H9 (cell line): ENCODE data around the gene ZNF512B. TPM values are rescaled to one million over a fixed set of nuclear protein-coding genes. Genes with fewer than 3 reads are reported as not detected.

Source experiments
- DNase-seq: peaks from one replicate; pipeline ENCODE4 v3.0.0-alpha.2; 2017
- H2AFZ ChIP-seq: one replicate; pipeline ENCODE4 v1.6.1; 2013; ENCODE audit warnings: mild to moderate bottlenecking, low read length, control low read depth, moderate library complexity
- H2AK5ac ChIP-seq: 2 replicates; pipeline ENCODE4 v1.6.1; 2013; ENCODE audit warnings: low read length, control low read depth, mixed read lengths; ENCODE audit not compliant: insufficient read length
- H2BK120ac ChIP-seq: one replicate; pipeline ENCODE4 v1.6.1; 2013; ENCODE audit warnings: low read depth, mild to moderate bottlenecking, low read length, control low read depth, inconsistent platforms; ENCODE audit not compliant: poor library complexity, severe bottlenecking
- H2BK12ac ChIP-seq: 2 replicates; pipeline ENCODE4 v1.6.1; 2013; ENCODE audit warnings: low read length, control low read depth, mixed read lengths, low read depth; ENCODE audit not compliant: insufficient read length
- H2BK15ac ChIP-seq: 2 replicates; pipeline ENCODE4 v1.6.1; 2013; ENCODE audit warnings: low read depth, low read length, control low read depth
- H2BK20ac ChIP-seq: one replicate; pipeline ENCODE4 v1.6.1; 2013; ENCODE audit warnings: low read depth, mild to moderate bottlenecking, low read length, control low read depth, inconsistent platforms; ENCODE audit not compliant: poor library complexity, severe bottlenecking
- H2BK5ac ChIP-seq: 2 replicates; pipeline ENCODE4 v1.6.1; 2013; ENCODE audit warnings: low read length, control low read depth, mixed read lengths; ENCODE audit not compliant: insufficient read length
- H3K14ac ChIP-seq: 2 replicates; pipeline ENCODE4 v1.6.1; 2013; ENCODE audit warnings: low read length, control low read depth; ENCODE audit not compliant: insufficient read depth
- H3K18ac ChIP-seq: 2 replicates; pipeline ENCODE4 v1.6.1; 2013; ENCODE audit warnings: low read depth, mild to moderate bottlenecking, mixed read lengths, low read length, control low read depth; ENCODE audit not compliant: insufficient read length
- H3K23ac ChIP-seq: 2 replicates; pipeline ENCODE4 v1.6.1; 2013; ENCODE audit warnings: low read length, control low read depth, mixed read lengths, low read depth; ENCODE audit not compliant: insufficient read length
- H3K23me2 ChIP-seq: 2 replicates; pipeline ENCODE4 v1.6.1; 2013; ENCODE audit warnings: low read depth, mild to moderate bottlenecking, mixed read lengths, low read length, control low read depth; ENCODE audit not compliant: insufficient read length, poor library complexity, severe bottlenecking
- H3K27ac ChIP-seq: 2 replicates; pipeline ENCODE4 v1.5.1; 2013; ENCODE audit warnings: low read length, control low read depth, mixed read lengths, low read depth; ENCODE audit not compliant: insufficient read length
- H3K27me3 ChIP-seq: 2 replicates; pipeline ENCODE4 v1.6.1; 2013; ENCODE audit warnings: low read length, control low read depth, inconsistent platforms; ENCODE audit not compliant: insufficient read depth
- H3K4ac ChIP-seq: 2 replicates; pipeline ENCODE4 v1.6.1; 2013; ENCODE audit warnings: low read depth, mild to moderate bottlenecking, control low read depth, inconsistent platforms, low read length, moderate library complexity
- H3K4me1 ChIP-seq: 2 replicates; pipeline ENCODE4 v1.6.1; 2013; ENCODE audit warnings: low read length, control low read depth, inconsistent platforms; ENCODE audit not compliant: insufficient read depth
- H3K4me2 ChIP-seq: 2 replicates; pipeline ENCODE4 v1.6.1; 2013; ENCODE audit warnings: low read length, control low read depth, mixed read lengths; ENCODE audit not compliant: insufficient read length, insufficient read depth
- H3K56ac ChIP-seq: 2 replicates; pipeline ENCODE4 v1.6.1; 2013; ENCODE audit warnings: low read depth, mild to moderate bottlenecking, mixed read lengths, low read length, control low read depth; ENCODE audit not compliant: insufficient read length
- H3K79me1 ChIP-seq: 2 replicates; pipeline ENCODE4 v1.6.1; 2013; ENCODE audit warnings: low read depth, mild to moderate bottlenecking, moderate library complexity, low read length, control low read depth, inconsistent platforms; ENCODE audit not compliant: insufficient read depth, poor library complexity, severe bottlenecking
- H3K79me2 ChIP-seq: 2 replicates; pipeline ENCODE4 v1.6.1; 2013; ENCODE audit warnings: low read length, control low read depth, inconsistent platforms; ENCODE audit not compliant: insufficient read depth
- H3K9ac ChIP-seq: 2 replicates; pipeline ENCODE4 v1.6.1; 2013; ENCODE audit warnings: low read length, control low read depth, mixed read lengths; ENCODE audit not compliant: insufficient read length; ENCODE audit errors: extremely low read depth
- H3K9me3 ChIP-seq: one replicate; pipeline ENCODE4 v1.6.1; 2013; ENCODE audit warnings: low read depth, low read length, inconsistent platforms; ENCODE audit not compliant: control insufficient read depth
- H3T11ph ChIP-seq: one replicate; pipeline ENCODE4 v1.6.1; 2013; ENCODE audit warnings: mild to moderate bottlenecking, low read length, control low read depth, inconsistent platforms
- H4K20me1 ChIP-seq: one replicate; pipeline ENCODE4 v1.6.1; 2013; ENCODE audit not compliant: control insufficient read depth, insufficient read length, insufficient read depth
- H4K5ac ChIP-seq: 2 replicates; pipeline ENCODE4 v1.6.1; 2013; ENCODE audit warnings: low read depth, mild to moderate bottlenecking, mixed read lengths, low read length, control low read depth; ENCODE audit not compliant: insufficient read length
- H4K8ac ChIP-seq: replicated peaks from 2 replicates; pipeline ENCODE4 v1.6.1; 2013; ENCODE audit warnings: low read length, control low read depth, mixed read lengths, low read depth; ENCODE audit not compliant: insufficient read length
- H4K91ac ChIP-seq: 2 replicates; pipeline ENCODE4 v1.6.1; 2013; ENCODE audit warnings: low read depth, mild to moderate bottlenecking, moderate library complexity, mixed read lengths, low read length, control low read depth; ENCODE audit not compliant: insufficient read length
- H3K27ac Mint-ChIP-seq, 3 experiments: 2 replicates in 2 of 3; 3 replicates in 1 of 3; pipeline ENCODE4 v1.8.0; 2020 to 2021; ENCODE audit warnings: mixed read lengths in 3 of 3, mild to moderate bottlenecking in 1 of 3, moderate library complexity in 1 of 3
- H3K27me3 Mint-ChIP-seq: 2 replicates; pipeline ENCODE4 v1.8.0; 2021; ENCODE audit warnings: low read depth, mild to moderate bottlenecking, moderate library complexity, mixed read lengths
- H3K36me3 Mint-ChIP-seq, 3 experiments: 2 replicates in 2 of 3; 3 replicates in 1 of 3; pipeline ENCODE4 v1.8.0; 2020 to 2021; ENCODE audit warnings: low read depth in 3 of 3, mixed read lengths in 3 of 3; ENCODE audit not compliant: insufficient read depth in 1 of 3
- H3K4me1 Mint-ChIP-seq, 2 experiments: 2 replicates each; pipeline ENCODE4 v1.8.0; 2020; ENCODE audit warnings: mixed read lengths in 2 of 2
- H3K4me3 Mint-ChIP-seq, 2 experiments: 2 replicates in 1 of 2; 3 replicates in 1 of 2; pipeline ENCODE4 v1.8.0; 2020 to 2021; ENCODE audit warnings: mild to moderate bottlenecking in 2 of 2, mixed read lengths in 2 of 2, moderate library complexity in 1 of 2
- H3K9me3 Mint-ChIP-seq, 2 experiments: 2 replicates in 1 of 2; 3 replicates in 1 of 2; pipeline ENCODE4 v1.8.0; 2020; ENCODE audit warnings: mild to moderate bottlenecking in 2 of 2, mixed read lengths in 2 of 2, moderate library complexity in 1 of 2
- WGBS: extraction: QIAGEN DNeasy Blood & Tissue Kit; methylation state at CpG from one replicate; pipeline ENCODE4 v1.1.7; 2013; ENCODE audit warnings: missing lambda C conversion rate, low lambda C conversion rate, mixed read lengths; ENCODE audit not compliant: insufficient read length; ENCODE audit errors: extremely low coverage; 5-methylcytosine and 5-hydroxymethylcytosine counted together
- total RNA-seq: library from RNA; stranded (reverse); gene quantifications from 2 replicates; pipeline ENCODE4 v1.2.1, GENCODE V29; 2021
- TF ChIP-seq, protein P1 (sequence below): fragments of 200-600 bp; sonication (generic); conservative IDR thresholded peaks from 3 replicates; pipeline ENCODE4 v1.8.0; 2021; ENCODE audit warnings: antibody characterized with exemption, mild to moderate bottlenecking

ZNF512B gene
- total RNA-seq, 1 experiment from 2014 or later, result 46.0 TPM

DNA sequence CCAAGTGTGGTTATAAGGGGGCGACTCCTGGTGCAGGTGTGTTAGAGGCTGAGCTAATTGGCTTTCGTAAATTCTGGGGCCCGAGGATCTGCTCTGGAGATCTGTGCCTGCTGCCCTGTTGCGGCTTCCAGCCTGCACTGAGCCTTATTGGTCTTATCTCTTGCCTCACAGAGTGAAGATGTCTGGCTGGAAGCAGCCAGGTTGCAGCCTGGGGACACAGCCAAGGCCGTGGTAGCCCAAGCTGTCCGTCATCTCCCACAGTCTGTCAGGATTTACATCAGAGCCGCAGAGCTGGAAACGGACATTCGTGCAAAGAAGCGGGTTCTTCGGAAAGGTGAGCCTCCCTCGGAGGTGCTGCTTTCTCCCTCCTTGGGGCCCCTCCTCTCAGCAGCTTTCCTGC, 31.2 kb upstream of the ZNF512B start:
- Histone ChIP-seq H2BK15ac (no peak overlapping the region), H2AFZ (no peak overlapping the region), H3K4me2 (no peak overlapping the region), H3K14ac (no peak overlapping the region), H2BK5ac (no peak overlapping the region), H3K4me1 (no peaks in the 10 kb centered on the region), H3K9ac (no peak overlapping the region), H3K56ac (no peak overlapping the region), H3K18ac (no peak overlapping the region), H4K5ac (no peak overlapping the region), H3K23ac (no peak overlapping the region), H2BK12ac (no peak overlapping the region), H3K9me3 (no peaks in the 10 kb centered on the region), H2BK20ac (no peak overlapping the region), H3K27me3 (no peaks in the 10 kb centered on the region), H3K79me1 (no peaks in the 10 kb centered on the region), H2BK120ac (no peak overlapping the region), H4K91ac (no peak overlapping the region), H3T11ph (no peak overlapping the region), H3K23me2 (no peaks in the 10 kb centered on the region), H3K79me2 (no peaks in the 10 kb centered on the region), H3K4ac (no peak overlapping the region), H4K8ac (no peak overlapping the region), H3K27ac (no peak overlapping the region), H2AK5ac (no peak overlapping the region), H4K20me1 (no peaks in the 10 kb centered on the region)
- TF ChIP-seq, protein P1, sequence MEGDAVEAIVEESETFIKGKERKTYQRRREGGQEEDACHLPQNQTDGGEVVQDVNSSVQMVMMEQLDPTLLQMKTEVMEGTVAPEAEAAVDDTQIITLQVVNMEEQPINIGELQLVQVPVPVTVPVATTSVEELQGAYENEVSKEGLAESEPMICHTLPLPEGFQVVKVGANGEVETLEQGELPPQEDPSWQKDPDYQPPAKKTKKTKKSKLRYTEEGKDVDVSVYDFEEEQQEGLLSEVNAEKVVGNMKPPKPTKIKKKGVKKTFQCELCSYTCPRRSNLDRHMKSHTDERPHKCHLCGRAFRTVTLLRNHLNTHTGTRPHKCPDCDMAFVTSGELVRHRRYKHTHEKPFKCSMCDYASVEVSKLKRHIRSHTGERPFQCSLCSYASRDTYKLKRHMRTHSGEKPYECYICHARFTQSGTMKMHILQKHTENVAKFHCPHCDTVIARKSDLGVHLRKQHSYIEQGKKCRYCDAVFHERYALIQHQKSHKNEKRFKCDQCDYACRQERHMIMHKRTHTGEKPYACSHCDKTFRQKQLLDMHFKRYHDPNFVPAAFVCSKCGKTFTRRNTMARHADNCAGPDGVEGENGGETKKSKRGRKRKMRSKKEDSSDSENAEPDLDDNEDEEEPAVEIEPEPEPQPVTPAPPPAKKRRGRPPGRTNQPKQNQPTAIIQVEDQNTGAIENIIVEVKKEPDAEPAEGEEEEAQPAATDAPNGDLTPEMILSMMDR, result no peak
- peaks cover 6 to 7% of the 10 kb centered on the region in 2 experiments; a peak in 2 of 4 replicates for H3K4me1 Mint-ChIP-seq
- no peaks in the 10 kb centered on the region for H3K9me3 Mint-ChIP-seq
- H3K27ac Mint-ChIP-seq, result no peak overlapping the region; a peak in 1 of 7 replicates
- H3K36me3 Mint-ChIP-seq, result peaks cover 31 to 86% (median 78%) of the 10 kb centered on the region in 3 experiments; a peak in 6 of 7 replicates
- H3K4me3 Mint-ChIP-seq, result no peak overlapping the region
- H3K27me3 Mint-ChIP-seq, result no peaks in the 10 kb centered on the region
- WGBS, result no CpG with 5 or more reads among the region's 12 CpGs
- no peak for DNase-seq
